CD4-positive, CD25-positive, alpha-beta regulatory T cell (primary cell): ENCODE results near the gene TNS1. TPM values are rescaled to one million over a fixed set of nuclear protein-coding genes. Genes with fewer than 3 reads are reported as not detected.

Source experiments
- ATAC-seq, 2 donors: fragments of 150-1000 bp; cut with Tn5 transposase; one replicate each; pipeline ENCODE4 v1.10.0; 2021; ENCODE audit warnings: low read depth in 2 of 2, moderate number of reproducible peaks in 2 of 2, moderate library complexity in 1 of 2
- DNase-seq, 3 donors: peaks; one replicate each; pipeline versions ENCODE4 v3.0.0 to v3.0.0-alpha.2; 2012 to 2022; ENCODE audit warnings: mixed read lengths in 1 of 3
- H3K27ac ChIP-seq: one replicate; pipeline ENCODE4 v1.7.0; 2013; ENCODE audit warnings: mild to moderate bottlenecking, low read length; ENCODE audit not compliant: insufficient read depth, poor library complexity, severe bottlenecking
- H3K27me3 ChIP-seq: one replicate; pipeline ENCODE4 v1.7.0; 2013; ENCODE audit warnings: low read length; ENCODE audit not compliant: control insufficient read depth, insufficient read depth
- H3K36me3 ChIP-seq: one replicate; pipeline ENCODE4 v1.7.0; 2013; ENCODE audit warnings: mild to moderate bottlenecking, low read length, moderate library complexity; ENCODE audit not compliant: control insufficient read depth, insufficient read depth
- H3K4me1 ChIP-seq: 2 replicates; pipeline ENCODE4 v1.7.0; 2013; ENCODE audit warnings: mild to moderate bottlenecking, low read length; ENCODE audit not compliant: insufficient read depth, control insufficient read depth, poor library complexity, severe bottlenecking
- H3K4me3 ChIP-seq: one replicate; pipeline ENCODE4 v1.7.0; 2013; ENCODE audit warnings: low read depth, mild to moderate bottlenecking, low read length, moderate library complexity
- H3K9me3 ChIP-seq, 2 experiments: 1 replicate in 1 of 2; 2 replicates in 1 of 2; pipeline ENCODE4 v1.7.0; 2013; ENCODE audit warnings: low read length in 2 of 2, mild to moderate bottlenecking in 1 of 2, moderate library complexity in 1 of 2; ENCODE audit not compliant: control insufficient read depth in 2 of 2
- H3K27ac Mint-ChIP-seq, 3 donors: one replicate each; pipeline ENCODE4 v1.8.0; 2020 to 2022; ENCODE audit warnings: mild to moderate bottlenecking in 3 of 3, mixed read lengths in 3 of 3, moderate library complexity in 2 of 3
- H3K27me3 Mint-ChIP-seq: one replicate; pipeline ENCODE4 v1.8.0; 2022; ENCODE audit warnings: mild to moderate bottlenecking, mixed read lengths
- H3K36me3 Mint-ChIP-seq: one replicate; pipeline ENCODE4 v1.8.0; 2020; ENCODE audit warnings: mixed read lengths
- H3K4me1 Mint-ChIP-seq, 4 donors: one replicate each; pipeline ENCODE4 v1.8.0; 2020 to 2022; ENCODE audit warnings: mixed read lengths in 4 of 4, mild to moderate bottlenecking in 1 of 4
- H3K4me3 Mint-ChIP-seq, 4 donors: one replicate each; pipeline ENCODE4 v1.8.0; 2020 to 2022; ENCODE audit warnings: mild to moderate bottlenecking in 4 of 4, mixed read lengths in 4 of 4, moderate library complexity in 3 of 4
- H3K9me3 Mint-ChIP-seq, 7 donors: one replicate each; pipeline ENCODE4 v1.8.0; 2020 to 2022; ENCODE audit warnings: mixed read lengths in 7 of 7, mild to moderate bottlenecking in 3 of 7, moderate library complexity in 2 of 7
- polyA plus RNA-seq, 4 donors: library from polyadenylated mRNA; unstranded; fragments of 300-500 nt; fragmentation: Illumina TruSeq; gene quantifications; one replicate each; pipeline ENCODE4 v1.2.3, GENCODE V29; 2021
- total RNA-seq: library from RNA; stranded (reverse); gene quantifications from one replicate; pipeline ENCODE4 v1.2.3, GENCODE V29; 2022

TNS1 gene
- total and polyA plus RNA-seq, 5 donors from 2014 or later, result 0.49 TPM; not detected in 4

- no peaks in the 10 kb centered on the region for H3K27me3 ChIP-seq
Measured at GRCh38 chr2:217831306-217831705, 171.5 kb downstream of the TNS1 start.

GRCh38 chr2:217830807-217831206 lies 172.0 kb downstream of the TNS1 start:
- Histone ChIP-seq H3K36me3 (no peaks in the 10 kb centered on the region), H3K4me3 (no peak overlapping the region), H3K9me3 (no peaks in the 10 kb centered on the region), H3K27me3 (no peaks in the 10 kb centered on the region), H3K27ac (no peak overlapping the region), H3K4me1 (no peaks in the 10 kb centered on the region)
- H3K27ac Mint-ChIP-seq, result no peak overlapping the region
- no peaks in the 10 kb centered on the region for H3K4me1 Mint-ChIP-seq
- no peaks in the 10 kb centered on the region for H3K36me3 Mint-ChIP-seq
- ATAC-seq (no peak), DNase-seq (no peak)
- H3K27me3 Mint-ChIP-seq, result peaks cover 8% of the 10 kb centered on the region
- H3K9me3 Mint-ChIP-seq, result peaks cover 0 to 2% (median 0%) of the 10 kb centered on the region in 7 donors
- no peak overlapping the region for H3K4me3 Mint-ChIP-seq

More at GRCh38 chr2:217831306-217831705, 171.5 kb downstream of the TNS1 start:
- no peaks in the 10 kb centered on the region for H3K4me1 ChIP-seq
- Mint-ChIP-seq H3K27ac (no peak overlapping the region), H3K36me3 (no peaks in the 10 kb centered on the region), H3K9me3 (peaks cover 0 to 2% (median 0%) of the 10 kb centered on the region in 7 donors), H3K4me3 (no peak overlapping the region), H3K4me1 (no peaks in the 10 kb centered on the region), H3K27me3 (peaks cover 4% of the 10 kb centered on the region)
- no peaks in the 10 kb centered on the region for H3K36me3 ChIP-seq
- H3K27ac ChIP-seq, result no peak overlapping the region
- ATAC-seq, result no peak
- H3K9me3 ChIP-seq, result no peaks in the 10 kb centered on the region
- H3K4me3 ChIP-seq, result no peak overlapping the region
- DNase-seq, result no peak

GRCh38 chr2:217830061-217830460 lies 172.7 kb downstream of the TNS1 start:
- H3K4me1 ChIP-seq, result no peaks in the 10 kb centered on the region
- Mint-ChIP-seq H3K4me1 (no peaks in the 10 kb centered on the region), H3K9me3 (peaks cover 0 to 2% (median 0%) of the 10 kb centered on the region in 7 donors), H3K36me3 (no peaks in the 10 kb centered on the region), H3K4me3 (no peak overlapping the region), H3K27ac (no peak overlapping the region), H3K27me3 (peaks cover 8% of the 10 kb centered on the region)
- no peaks in the 10 kb centered on the region for H3K9me3 ChIP-seq
- no peak for DNase-seq
- no peaks in the 10 kb centered on the region for H3K27me3 ChIP-seq
- no peak for ATAC-seq
- no peak overlapping the region for H3K4me3 ChIP-seq
- H3K27ac ChIP-seq, result no peak overlapping the region
- no peaks in the 10 kb centered on the region for H3K36me3 ChIP-seq

DNA sequence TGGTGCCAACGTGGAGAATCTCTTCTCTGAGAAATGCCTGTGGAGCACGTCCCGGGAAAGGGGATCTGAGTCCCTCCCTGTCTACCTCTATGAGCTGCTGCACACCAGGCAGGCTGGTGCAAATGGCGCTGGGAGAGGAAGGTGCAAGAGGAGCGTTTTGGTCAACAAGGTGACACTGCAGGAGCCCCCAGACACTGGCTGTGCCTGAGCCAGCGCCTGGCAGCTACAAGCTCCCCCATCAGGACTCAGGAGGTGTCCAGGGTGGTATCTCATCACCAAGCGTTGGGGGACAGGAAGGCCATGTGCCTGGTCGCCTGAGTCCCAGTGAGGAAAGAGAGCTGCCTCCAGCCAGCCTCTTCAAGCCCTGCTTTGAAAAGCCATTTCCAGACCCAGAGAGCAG lies 173.4 kb downstream of the TNS1 start:
- H3K27ac ChIP-seq, result no peak overlapping the region
- H3K4me3 ChIP-seq, result no peak overlapping the region
- no peaks in the 10 kb centered on the region for H3K27me3 ChIP-seq
- Mint-ChIP-seq H3K36me3 (no peaks in the 10 kb centered on the region), H3K9me3 (peaks cover 0 to 2% (median 0%) of the 10 kb centered on the region in 7 donors), H3K27me3 (peaks cover 8% of the 10 kb centered on the region), H3K4me1 (no peaks in the 10 kb centered on the region), H3K27ac (no peak overlapping the region), H3K4me3 (no peak overlapping the region)
- H3K9me3 ChIP-seq, result no peaks in the 10 kb centered on the region
- ATAC-seq, result no peak
- no peaks in the 10 kb centered on the region for H3K4me1 ChIP-seq
- DNase-seq, result no peak
- H3K36me3 ChIP-seq, result no peaks in the 10 kb centered on the region

DNA sequence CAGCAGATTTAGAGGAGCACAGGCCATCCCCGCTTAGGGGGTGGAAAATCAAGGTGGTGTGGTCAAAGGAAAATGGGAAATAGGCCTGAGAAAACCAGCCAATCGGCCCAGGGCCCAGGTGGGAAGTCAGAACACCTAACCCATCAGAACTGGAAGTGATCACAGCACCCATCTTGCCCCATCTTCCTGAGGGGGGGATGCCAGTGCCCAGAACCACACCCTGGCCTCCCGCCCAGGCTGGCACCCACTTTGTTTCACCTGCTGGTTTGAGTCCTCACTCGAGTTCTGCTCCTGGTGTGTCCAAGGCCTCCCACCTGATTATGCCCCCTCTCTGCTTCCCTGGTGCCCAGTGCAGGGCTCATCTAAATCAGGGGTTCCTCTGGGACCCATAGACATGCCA lies 174.5 kb downstream of the TNS1 start:
- ATAC-seq, result no peak
- no peaks in the 10 kb centered on the region for H3K36me3 Mint-ChIP-seq
- Histone ChIP-seq H3K9me3 (no peaks in the 10 kb centered on the region), H3K36me3 (no peaks in the 10 kb centered on the region), H3K4me3 (no peak overlapping the region), H3K27ac (no peak overlapping the region), H3K4me1 (no peaks in the 10 kb centered on the region), H3K27me3 (no peaks in the 10 kb centered on the region)
- peaks cover 8% of the 10 kb centered on the region for H3K27me3 Mint-ChIP-seq
- peak overlapping the region in 1 of 3 donors; percentile 89 for H3K27ac Mint-ChIP-seq
- H3K4me3 Mint-ChIP-seq, result no peak overlapping the region
- no peak for DNase-seq
- peaks cover 0 to 2% (median 0%) of the 10 kb centered on the region in 7 donors for H3K9me3 Mint-ChIP-seq
- H3K4me1 Mint-ChIP-seq, result no peaks in the 10 kb centered on the region

DNA sequence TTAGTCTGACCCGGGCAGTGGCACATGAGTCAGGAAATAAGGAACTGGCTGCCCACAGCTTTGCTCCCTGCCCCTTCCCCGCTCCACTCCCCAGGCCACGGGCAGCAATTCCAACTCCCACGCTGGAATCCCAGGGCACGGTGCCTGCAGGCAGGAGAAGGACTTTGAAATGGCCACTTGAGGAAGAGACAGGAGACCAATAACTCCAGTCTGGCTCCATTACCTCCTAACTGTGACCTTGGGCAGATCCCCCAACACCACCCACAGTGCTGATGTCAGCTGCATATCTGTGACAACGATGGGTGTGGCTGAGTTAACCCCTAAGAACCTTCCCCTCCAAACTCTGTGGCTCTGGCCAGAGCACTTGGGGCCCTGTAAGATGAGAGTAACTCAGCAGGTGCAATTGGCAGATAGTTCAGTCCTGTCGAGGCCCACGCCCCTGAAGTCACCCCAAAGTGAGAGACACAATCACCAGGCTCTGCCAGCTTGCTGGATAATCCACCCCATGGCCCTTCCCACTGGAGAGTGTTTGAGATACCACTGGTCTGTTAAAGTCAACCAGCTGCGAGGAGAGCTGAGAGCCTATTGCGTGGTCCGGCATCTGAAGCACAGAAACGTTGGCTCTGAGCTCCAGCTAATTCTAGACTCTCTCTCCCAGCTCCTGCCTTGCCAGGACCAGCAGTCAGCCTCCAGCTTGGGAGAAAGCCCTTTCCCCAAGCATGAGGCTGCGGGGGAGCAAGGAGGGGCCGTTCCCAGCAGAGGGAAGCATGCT lies 175.2 kb downstream of the TNS1 start:
- Mint-ChIP-seq H3K4me3 (no peak overlapping the region), H3K4me1 (no peaks in the 10 kb centered on the region), H3K9me3 (peaks cover 0 to 2% (median 0%) of the 10 kb centered on the region in 7 donors), H3K27me3 (peaks cover 8% of the 10 kb centered on the region), H3K27ac (no peak overlapping the region), H3K36me3 (no peaks in the 10 kb centered on the region)
- DNase-seq (no peak), ATAC-seq (no peak)
- H3K36me3 ChIP-seq, result no peaks in the 10 kb centered on the region
- no peaks in the 10 kb centered on the region for H3K27me3 ChIP-seq
- no peaks in the 10 kb centered on the region for H3K9me3 ChIP-seq
- no peak overlapping the region for H3K4me3 ChIP-seq
- no peaks in the 10 kb centered on the region for H3K4me1 ChIP-seq
- H3K27ac ChIP-seq, result no peak overlapping the region

- Mint-ChIP-seq H3K27me3 (peaks cover 8% of the 10 kb centered on the region), H3K4me1 (no peaks in the 10 kb centered on the region), H3K9me3 (peaks cover 0 to 2% (median 0%) of the 10 kb centered on the region in 7 donors), H3K4me3 (no peak overlapping the region), H3K27ac (no peak overlapping the region), H3K36me3 (no peaks in the 10 kb centered on the region)
- H3K9me3 ChIP-seq, result no peaks in the 10 kb centered on the region
- H3K27me3 ChIP-seq, result no peaks in the 10 kb centered on the region
- no peaks in the 10 kb centered on the region for H3K36me3 ChIP-seq
- no peak for DNase-seq
- no peak overlapping the region for H3K27ac ChIP-seq
- H3K4me1 ChIP-seq, result no peaks in the 10 kb centered on the region
- ATAC-seq, result no peak
- no peak overlapping the region for H3K4me3 ChIP-seq
Measured at GRCh38 chr2:217826991-217827390, 175.8 kb downstream of the TNS1 start.

DNA sequence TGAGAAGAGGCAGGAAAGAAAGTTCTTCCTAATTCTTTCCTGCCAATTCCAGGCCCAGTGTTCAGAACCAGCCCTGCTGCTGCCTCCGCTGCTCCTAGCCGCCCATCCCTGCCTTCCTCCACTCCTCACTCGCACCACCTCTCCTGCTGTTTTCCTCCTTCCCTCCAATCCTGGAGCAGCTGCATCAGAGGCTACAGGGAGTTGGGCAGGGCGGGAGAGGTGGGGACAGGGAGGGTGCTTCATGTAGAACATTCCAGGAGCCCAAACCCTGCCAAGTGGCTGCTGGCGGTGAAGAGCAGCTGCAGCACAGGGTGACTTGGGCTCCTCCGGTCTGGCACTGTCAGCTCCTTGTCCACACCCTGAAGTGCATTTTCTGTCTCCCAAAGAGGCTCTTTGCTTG lies 176.3 kb downstream of the TNS1 start:
- peaks cover 0 to 2% (median 0%) of the 10 kb centered on the region in 7 donors for H3K9me3 Mint-ChIP-seq
- no peaks in the 10 kb centered on the region for H3K36me3 Mint-ChIP-seq
- no peak overlapping the region for H3K27ac Mint-ChIP-seq
- Histone ChIP-seq H3K4me3 (no peak overlapping the region), H3K27me3 (no peaks in the 10 kb centered on the region), H3K4me1 (no peaks in the 10 kb centered on the region), H3K27ac (no peak overlapping the region), H3K9me3 (no peaks in the 10 kb centered on the region), H3K36me3 (no peaks in the 10 kb centered on the region)
- ATAC-seq (no peak), DNase-seq (no peak)
- peaks cover 8% of the 10 kb centered on the region for H3K27me3 Mint-ChIP-seq
- no peak overlapping the region for H3K4me3 Mint-ChIP-seq
- H3K4me1 Mint-ChIP-seq, result no peaks in the 10 kb centered on the region
